ENCODE results near the gene ADPRHL1.

DNA sequence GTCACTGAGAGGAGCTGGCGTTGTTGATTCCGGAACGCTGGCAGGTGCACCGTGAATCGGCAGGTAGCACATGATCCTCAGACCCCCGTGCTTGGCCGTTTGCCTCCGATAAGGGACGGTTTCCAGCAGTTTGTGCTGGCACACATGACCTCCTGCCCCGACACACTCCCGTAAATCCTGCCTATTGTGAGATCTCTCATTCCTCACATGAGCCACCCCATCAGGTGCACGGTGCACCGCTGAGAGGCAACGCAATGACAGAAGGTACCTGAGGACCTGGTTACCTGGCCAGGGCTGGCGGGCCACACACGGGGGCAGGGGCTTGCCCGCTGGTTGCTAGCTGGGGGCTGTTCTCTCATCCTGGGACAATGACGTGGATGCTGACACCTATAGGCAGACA is 2.1 kb upstream of the ADPRHL1 start:
- no peak for TF ChIP-seq RAD21 (IDR thresholded peaks at IDR 0.05; ENCODE audit: low read depth)
- no peak for TF ChIP-seq EGR1 (IDR thresholded peaks at IDR 0.05)
- no peak for TF ChIP-seq TCF12 (IDR thresholded peaks at IDR 0.05; ENCODE audit: low read depth)
- TF ChIP-seq, protein P1, sequence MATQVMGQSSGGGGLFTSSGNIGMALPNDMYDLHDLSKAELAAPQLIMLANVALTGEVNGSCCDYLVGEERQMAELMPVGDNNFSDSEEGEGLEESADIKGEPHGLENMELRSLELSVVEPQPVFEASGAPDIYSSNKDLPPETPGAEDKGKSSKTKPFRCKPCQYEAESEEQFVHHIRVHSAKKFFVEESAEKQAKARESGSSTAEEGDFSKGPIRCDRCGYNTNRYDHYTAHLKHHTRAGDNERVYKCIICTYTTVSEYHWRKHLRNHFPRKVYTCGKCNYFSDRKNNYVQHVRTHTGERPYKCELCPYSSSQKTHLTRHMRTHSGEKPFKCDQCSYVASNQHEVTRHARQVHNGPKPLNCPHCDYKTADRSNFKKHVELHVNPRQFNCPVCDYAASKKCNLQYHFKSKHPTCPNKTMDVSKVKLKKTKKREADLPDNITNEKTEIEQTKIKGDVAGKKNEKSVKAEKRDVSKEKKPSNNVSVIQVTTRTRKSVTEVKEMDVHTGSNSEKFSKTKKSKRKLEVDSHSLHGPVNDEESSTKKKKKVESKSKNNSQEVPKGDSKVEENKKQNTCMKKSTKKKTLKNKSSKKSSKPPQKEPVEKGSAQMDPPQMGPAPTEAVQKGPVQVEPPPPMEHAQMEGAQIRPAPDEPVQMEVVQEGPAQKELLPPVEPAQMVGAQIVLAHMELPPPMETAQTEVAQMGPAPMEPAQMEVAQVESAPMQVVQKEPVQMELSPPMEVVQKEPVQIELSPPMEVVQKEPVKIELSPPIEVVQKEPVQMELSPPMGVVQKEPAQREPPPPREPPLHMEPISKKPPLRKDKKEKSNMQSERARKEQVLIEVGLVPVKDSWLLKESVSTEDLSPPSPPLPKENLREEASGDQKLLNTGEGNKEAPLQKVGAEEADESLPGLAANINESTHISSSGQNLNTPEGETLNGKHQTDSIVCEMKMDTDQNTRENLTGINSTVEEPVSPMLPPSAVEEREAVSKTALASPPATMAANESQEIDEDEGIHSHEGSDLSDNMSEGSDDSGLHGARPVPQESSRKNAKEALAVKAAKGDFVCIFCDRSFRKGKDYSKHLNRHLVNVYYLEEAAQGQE (IDR thresholded peaks at IDR 0.05; ENCODE audit: low read depth), result no peak
- no peak for TF ChIP-seq EP300 (IDR thresholded peaks at IDR 0.05; ENCODE audit: borderline replicate concordance)
- no peak for TF ChIP-seq CEBPB (IDR thresholded peaks at IDR 0.05)
